Lung (tissue), 12 donors: Measurements from ENCODE around the gene TF. TPM values are rescaled to one million over a fixed set of nuclear protein-coding genes. Genes with fewer than 3 reads are reported as not detected.

Source experiments
- ATAC-seq: fragments of 200-7000 bp; cut with Tn5 transposase; one replicate; pipeline ENCODE4 v1.9.1; 2020; ENCODE audit warnings: moderate number of reproducible peaks; ENCODE audit not compliant: insufficient read depth, low FRiP score
- DNase-seq, 3 donors: peaks; one replicate each; pipeline ENCODE4 v3.0.0-alpha.2; 2013 to 2017
- H3K27ac ChIP-seq, 2 donors: one replicate each; pipeline ENCODE4 v1.5.1; 2013; ENCODE audit warnings: mild to moderate bottlenecking in 2 of 2, moderate library complexity in 2 of 2, control low read depth in 1 of 2, inconsistent platforms in 1 of 2, low read depth in 1 of 2, low read length in 1 of 2
- H3K27me3 ChIP-seq, 3 donors: one replicate each; pipeline ENCODE4 v1.5.1; 2013; ENCODE audit warnings: low read length in 2 of 3; ENCODE audit not compliant: control insufficient read depth in 3 of 3, insufficient read depth in 3 of 3
- H3K36me3 ChIP-seq, 4 donors: one replicate each; pipeline ENCODE4 v1.5.1; 2013; ENCODE audit warnings: low read length in 4 of 4, mild to moderate bottlenecking in 1 of 4, moderate library complexity in 1 of 4; ENCODE audit not compliant: control insufficient read depth in 4 of 4, insufficient read depth in 4 of 4
- H3K4me1 ChIP-seq, 5 donors: one replicate each; pipeline ENCODE4 v1.5.1; 2013; ENCODE audit warnings: low read length in 5 of 5, mild to moderate bottlenecking in 2 of 5, moderate library complexity in 1 of 5; ENCODE audit not compliant: control insufficient read depth in 5 of 5, insufficient read depth in 5 of 5
- H3K4me3 ChIP-seq: one replicate; pipeline ENCODE4 v1.5.1; 2013; ENCODE audit warnings: mild to moderate bottlenecking, control low read depth, moderate library complexity
- H3K9ac ChIP-seq, 2 donors: one replicate each; pipeline ENCODE4 v1.5.1; 2013; ENCODE audit warnings: low read length in 2 of 2, control low read depth in 1 of 2; ENCODE audit not compliant: insufficient read depth in 1 of 2
- H3K9me3 ChIP-seq, 4 donors: one replicate each; pipeline ENCODE4 v1.5.1; 2013; ENCODE audit warnings: low read length in 3 of 4, mild to moderate bottlenecking in 1 of 4, moderate library complexity in 1 of 4; ENCODE audit not compliant: control insufficient read depth in 4 of 4, insufficient read depth in 3 of 4
- CTCF ChIP-seq: IDR thresholded peaks from 2 replicates; pipeline ENCODE4 v1.5.1; 2012; ENCODE audit warnings: mild to moderate bottlenecking; ENCODE audit errors: control extremely low read depth, extremely low read depth
- WGBS, 2 donors: extraction: QIAGEN DNeasy Blood & Tissue Kit; methylation state at CpG; one replicate each; pipeline ENCODE4 v1.1.7; 2013; 5-methylcytosine and 5-hydroxymethylcytosine counted together
- polyA plus RNA-seq, 2 donors: library from polyadenylated mRNA; stranded (reverse); fragments of 200-250 nt; gene quantifications; one replicate each; pipeline ENCODE4 v1.2.1, GENCODE V29; 2013
- total RNA-seq, 2 donors: library from RNA; depleted of rRNA in 1 of 2; stranded (reverse); fragments of >200 nt in 1 of 2; gene quantifications; one replicate each; pipeline ENCODE4 v1.2.1, GENCODE V29; 2014 to 2021
- donor health status: control.
- donor health status: control.
- donor health status: Bipolar disorder and iron deficiency.
- donor health status: healthy.
- donor health status: DM: yes; HTN: yes; CAD: no.

TF gene
- total and polyA plus RNA-seq, 4 donors, result 0.59 to 36.1 (median 15.7) TPM

DNA sequence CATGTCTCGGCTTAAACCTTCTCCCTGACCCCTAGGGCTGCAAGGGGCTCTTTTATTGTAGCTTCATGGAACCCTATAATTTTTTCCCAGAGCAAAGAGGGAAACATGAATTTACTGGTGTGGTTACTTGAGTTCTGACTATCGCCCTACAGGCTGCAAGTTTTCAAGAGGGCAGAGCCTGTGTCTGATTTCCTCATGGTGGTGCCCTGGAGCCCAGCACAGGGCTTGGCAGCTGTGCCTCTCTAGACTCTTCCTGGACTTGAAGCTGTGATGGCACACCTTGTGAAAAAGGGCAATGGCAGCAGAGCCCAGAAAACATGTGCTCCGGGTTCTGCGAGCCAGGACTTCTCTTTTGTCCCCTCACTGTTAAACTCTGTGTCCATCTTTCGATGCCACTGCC, 34.2 kb upstream of the TF start:
- Histone ChIP-seq H3K36me3 (no peaks in the 10 kb centered on the region), H3K27ac (no peak overlapping the region), H3K9me3 (no peaks in the 10 kb centered on the region), H3K4me3 (no peak overlapping the region), H3K27me3 (peaks cover 0 to 7% (median 0%) of the 10 kb centered on the region in 3 donors), H3K4me1 (no peaks in the 10 kb centered on the region), H3K9ac (no peak overlapping the region)
- no peak for TF ChIP-seq CTCF
- ATAC-seq (no peak), DNase-seq (no peak)
- WGBS, 2 donors, result 84 to 87% methylated on average over 5 of the region's 5 CpGs

GRCh38 chr3:133713347-133713746, 32.8 kb upstream of the TF start:
- Histone ChIP-seq H3K9me3 (peaks cover 0 to 2% (median 0%) of the 10 kb centered on the region in 4 donors), H3K27ac (no peak overlapping the region), H3K4me1 (no peaks in the 10 kb centered on the region), H3K4me3 (no peak overlapping the region), H3K27me3 (peaks cover 0 to 7% (median 0%) of the 10 kb centered on the region in 3 donors), H3K36me3 (no peaks in the 10 kb centered on the region), H3K9ac (no peak overlapping the region)
- ATAC-seq, result no peak
- no peak for DNase-seq
- TF ChIP-seq CTCF, result no peak
- 94% methylated on average over 5 of the region's 5 CpGs for WGBS, 2 donors

DNA sequence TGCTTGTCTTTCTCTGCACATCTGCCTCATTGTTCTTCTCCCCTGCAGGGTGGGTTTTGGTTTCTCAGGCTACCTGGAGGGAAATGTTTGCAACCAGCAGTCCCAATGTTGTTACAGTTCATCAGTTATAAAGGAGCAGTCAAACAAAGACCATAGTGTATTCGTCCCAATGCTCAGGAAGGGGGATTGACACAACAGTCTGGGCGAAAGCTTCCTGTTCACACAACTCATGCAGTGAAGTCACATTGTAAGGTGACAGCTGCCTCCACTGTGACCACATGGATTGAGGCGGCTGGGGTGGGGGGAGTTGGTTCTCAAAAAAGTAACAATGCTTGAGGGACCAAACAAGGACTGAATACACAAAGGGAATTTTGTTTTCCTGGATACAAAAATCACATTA, 28.8 kb upstream of the TF start:
- 35 to 52% methylated on average over 3 of the region's 3 CpGs for WGBS, 2 donors
- peaks cover 0 to 4% (median 0%) of the 10 kb centered on the region in 3 donors for H3K27me3 ChIP-seq
- H3K9me3 ChIP-seq, result peaks cover 0 to 7% (median 3%) of the 10 kb centered on the region in 4 donors
- no peak overlapping the region for H3K9ac ChIP-seq
- TF ChIP-seq CTCF, result no peak
- DNase-seq (no peak), ATAC-seq (no peak)
- H3K4me1 ChIP-seq, result no peaks in the 10 kb centered on the region
- no peak overlapping the region for H3K27ac ChIP-seq
- H3K36me3 ChIP-seq, result no peaks in the 10 kb centered on the region
- H3K4me3 ChIP-seq, result no peak overlapping the region

GRCh38 chr3:133722935-133723334, 23.3 kb upstream of the TF start:
- Histone ChIP-seq H3K4me3 (no peak overlapping the region), H3K4me1 (no peaks in the 10 kb centered on the region), H3K9ac (no peak overlapping the region), H3K9me3 (peaks cover 0 to 7% (median 3%) of the 10 kb centered on the region in 4 donors), H3K36me3 (no peaks in the 10 kb centered on the region), H3K27ac (no peak overlapping the region), H3K27me3 (no peaks in the 10 kb centered on the region)
- DNase-seq (no peak), ATAC-seq (no peak)
- no peak for TF ChIP-seq CTCF
